HG03108 (cell line): ENCODE measurements around the gene BMP8B.
"Not testable (repeated sequence)": the region's sequence is repeated elsewhere in the genome, so short reads cannot be mapped to it uniquely, and the experiment has no call there.

ENCODE experiments used
- ATAC-seq: cut with Tn5 transposase; IDR thresholded peaks from one replicate; pipeline ENCODE4 v1.9.1; 2021; ENCODE audit warnings: moderate library complexity; ENCODE audit not compliant: unreplicated experiment

Gene BMP8B

DNA sequence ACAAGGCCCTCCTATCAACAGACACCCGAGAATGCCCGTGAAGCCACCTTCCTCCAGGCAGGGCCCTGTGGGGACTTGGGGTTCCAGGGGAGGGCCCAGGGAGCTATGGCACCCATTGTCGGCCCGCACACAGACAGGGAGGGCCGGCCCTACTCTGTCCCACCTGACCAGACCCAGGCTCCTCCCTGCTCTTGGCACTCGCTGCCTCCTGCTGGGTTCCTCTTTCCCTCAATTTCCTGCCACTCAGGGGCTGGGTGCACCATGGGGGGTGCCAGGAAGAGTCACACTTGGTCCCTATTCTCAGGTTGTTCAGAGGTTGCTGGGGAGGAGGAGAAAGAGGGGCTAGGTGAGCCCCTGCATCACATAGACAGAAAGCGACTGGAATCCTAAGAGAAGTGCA lies 9.5 kb downstream of the BMP8B start:
- ATAC-seq = no peak

DNA sequence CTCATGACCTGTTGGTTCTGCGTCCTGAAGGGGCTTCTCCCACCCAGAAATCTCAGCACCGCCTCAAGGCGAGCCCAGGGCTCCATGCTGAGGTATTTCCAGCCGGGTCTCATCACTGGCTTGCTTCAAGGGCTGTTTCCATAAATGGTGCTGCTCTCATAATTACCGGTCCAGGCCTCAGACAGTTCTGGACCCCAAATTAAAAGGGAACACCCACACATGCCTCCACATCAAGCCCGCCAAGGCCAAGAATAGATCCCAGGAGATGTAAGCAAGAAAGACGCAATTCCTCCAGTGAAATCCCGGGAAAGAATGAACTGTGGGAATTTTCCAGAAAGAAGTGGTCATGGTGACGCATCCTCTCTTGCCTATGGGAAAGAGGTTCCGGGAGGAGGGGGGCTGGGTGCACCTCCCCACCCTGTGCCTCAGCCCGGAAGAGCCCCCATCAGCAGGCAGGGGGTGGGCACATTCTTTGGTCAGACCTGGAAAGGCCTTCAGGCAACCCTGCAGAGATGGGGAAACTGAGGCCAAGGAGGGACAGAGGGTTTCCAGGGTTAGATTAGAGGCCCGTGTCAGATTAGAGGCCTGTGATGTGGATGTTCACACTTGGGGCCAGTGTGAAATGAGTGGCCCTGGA lies 10.1 kb downstream of the BMP8B start:
- not testable (repeated sequence) for ATAC-seq

DNA sequence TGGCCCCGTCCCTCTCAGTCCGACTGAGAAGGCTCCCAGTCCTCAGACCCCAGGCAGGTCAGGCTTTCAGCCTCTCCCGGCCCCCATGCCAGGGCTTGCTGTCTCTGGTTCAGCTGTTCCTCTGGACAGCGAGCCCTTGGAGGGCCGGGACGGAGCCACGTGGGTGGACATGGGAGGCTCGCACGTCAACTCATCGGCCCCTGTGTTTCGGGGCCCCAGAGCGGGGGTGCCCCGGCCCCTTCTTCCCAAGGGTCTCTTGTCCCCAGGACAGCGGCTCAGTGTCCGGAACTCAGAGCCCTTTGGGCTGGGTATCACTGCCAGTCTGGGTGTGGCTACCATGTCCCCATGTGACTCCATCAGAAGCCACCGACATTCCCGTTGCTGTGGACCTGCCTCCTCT lies 10.8 kb downstream of the BMP8B start:
- ATAC-seq = not testable (repeated sequence)

DNA sequence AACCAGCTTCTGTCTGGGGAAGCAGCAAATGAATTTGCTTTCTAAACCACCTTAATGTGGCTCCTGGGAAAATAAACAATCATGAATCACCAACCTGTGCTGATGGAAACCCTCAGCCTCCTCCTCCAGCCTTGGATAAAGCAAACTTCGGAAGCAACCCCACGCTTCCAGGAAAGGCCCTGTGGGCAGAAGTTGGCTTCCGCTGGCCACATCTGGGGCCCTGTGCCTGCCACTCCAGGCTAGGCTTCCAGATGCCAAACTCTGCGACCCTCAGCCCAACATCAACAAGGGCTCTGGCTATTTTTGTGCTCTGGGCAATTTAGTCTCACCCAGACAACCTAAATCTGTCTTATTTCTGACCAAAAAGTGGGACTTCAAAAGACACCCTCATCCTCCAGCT lies 11.4 kb downstream of the BMP8B start:
- no peak for ATAC-seq

DNA sequence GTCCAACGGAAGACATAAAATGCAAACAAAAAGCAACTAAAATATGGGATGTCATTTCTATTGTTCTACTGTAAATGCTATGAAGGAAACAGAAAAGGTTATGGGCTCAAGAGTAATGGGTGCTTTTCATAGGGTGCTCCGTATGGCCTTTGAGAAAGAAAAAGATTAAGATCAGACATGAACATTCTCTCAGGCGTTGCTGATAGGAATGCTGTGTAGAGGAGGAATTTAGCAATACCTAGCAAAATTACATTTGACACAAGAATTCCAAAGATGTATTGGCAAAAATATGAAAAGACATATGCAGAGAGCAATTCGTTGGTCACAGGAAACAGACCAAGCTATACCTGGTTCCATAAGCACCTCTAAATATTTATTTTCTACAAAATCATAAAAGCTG lies 11.8 kb downstream of the BMP8B start:
- no peak for ATAC-seq

DNA sequence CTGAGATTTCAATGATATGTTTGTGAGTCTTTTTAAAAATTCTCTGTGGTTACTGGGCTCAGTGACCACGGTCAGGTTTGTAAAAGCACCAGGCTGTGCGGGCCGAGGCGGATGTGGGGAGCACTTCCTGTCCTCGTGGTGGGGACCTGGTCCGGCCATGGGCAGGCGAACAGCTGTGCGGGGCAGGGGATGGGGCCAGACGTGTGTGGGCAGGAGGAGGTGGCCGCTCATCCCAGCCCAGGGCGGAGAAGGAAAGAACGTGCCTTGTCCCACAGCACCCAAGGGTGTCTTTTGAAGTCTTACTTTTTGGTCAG lies 12.3 kb downstream of the BMP8B start:
- ATAC-seq = peak; percentile 45

DNA sequence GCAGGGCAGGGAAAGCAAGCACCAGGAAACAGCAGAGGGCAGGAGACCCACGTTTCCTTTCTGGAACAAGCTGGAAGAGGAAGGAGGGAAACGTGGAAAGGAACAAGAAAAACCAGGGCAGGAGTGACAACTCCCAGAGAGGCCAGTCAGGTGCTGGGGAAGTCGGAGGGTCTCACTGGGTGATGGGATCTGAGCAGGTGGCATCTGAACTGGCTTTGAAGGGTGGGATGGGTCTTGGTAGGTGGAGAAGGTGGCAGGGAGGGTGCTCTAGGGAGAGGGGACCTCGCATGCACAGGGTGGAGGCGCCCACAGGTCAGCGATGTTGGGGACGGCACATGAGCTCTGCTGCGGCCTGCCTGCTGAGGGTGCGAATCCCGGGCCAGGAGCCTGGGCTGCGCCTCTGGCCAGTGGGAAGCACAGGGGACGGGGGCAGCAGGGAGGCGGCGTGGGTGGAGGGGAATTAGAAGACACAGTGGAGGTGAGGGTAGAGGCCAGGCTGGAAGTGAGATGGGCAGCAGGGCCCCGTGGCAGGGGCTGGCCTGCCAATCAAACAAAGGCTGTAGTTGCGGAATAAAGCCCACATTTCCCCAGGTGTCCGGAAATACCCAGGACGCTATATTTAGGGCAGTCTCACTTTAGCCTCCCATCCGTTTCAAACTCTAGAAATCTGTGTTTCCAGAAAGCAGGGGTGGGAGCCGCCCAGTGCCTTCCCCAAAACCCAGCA lies 12.8 kb downstream of the BMP8B start:
- peak; percentile 42 for ATAC-seq

DNA sequence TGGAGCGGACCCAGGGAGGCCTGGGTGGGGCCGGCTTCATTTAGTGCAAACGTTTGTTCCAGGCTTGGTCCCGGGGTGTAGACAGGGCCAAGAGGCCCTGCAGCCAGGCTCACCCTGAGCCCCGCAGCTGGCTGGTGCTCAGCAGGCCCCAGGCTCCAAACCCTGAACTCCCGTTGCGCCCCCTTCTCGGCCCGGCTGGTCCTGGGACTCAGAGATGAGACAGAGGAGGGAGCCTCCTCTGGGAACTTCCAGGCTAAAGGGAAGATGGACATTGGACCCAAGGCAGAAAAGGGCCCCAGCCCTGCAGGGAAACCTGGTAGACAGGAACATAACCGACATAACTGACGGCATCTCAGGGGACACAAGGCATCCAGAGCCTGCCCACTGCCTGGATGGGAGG lies 13.5 kb downstream of the BMP8B start:
- not testable (repeated sequence) for ATAC-seq

DNA sequence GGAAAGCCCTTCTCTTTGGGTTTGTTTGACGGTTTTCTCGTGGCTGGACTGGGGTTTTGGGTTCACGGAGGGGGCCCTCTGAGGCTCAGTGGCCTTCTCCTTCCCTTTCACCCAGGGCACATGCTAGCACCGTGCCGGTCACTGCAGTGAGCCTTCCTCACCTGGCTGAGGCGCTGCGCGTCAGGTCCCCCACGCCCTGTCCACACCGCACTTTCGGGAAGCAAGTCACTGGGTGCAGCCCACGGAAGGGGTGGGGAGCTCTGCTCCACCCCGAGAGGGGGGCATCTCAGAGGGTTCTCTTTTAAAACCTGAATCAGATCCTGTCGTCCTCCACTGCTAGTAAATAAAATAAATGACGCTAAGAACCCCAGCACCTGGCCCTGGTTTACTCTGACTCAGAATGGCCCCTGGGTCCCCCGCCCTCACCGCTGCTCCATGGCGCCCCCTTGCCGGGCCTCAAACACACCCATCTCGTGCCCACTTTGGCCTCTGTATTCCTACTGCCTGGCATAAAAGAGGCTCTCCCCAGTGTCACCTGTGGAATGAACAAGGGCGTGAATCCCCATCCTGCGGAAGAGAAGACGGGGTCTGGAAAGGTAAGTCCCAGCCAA lies 15.2 kb downstream of the BMP8B start:
- ATAC-seq = not testable (repeated sequence)

DNA sequence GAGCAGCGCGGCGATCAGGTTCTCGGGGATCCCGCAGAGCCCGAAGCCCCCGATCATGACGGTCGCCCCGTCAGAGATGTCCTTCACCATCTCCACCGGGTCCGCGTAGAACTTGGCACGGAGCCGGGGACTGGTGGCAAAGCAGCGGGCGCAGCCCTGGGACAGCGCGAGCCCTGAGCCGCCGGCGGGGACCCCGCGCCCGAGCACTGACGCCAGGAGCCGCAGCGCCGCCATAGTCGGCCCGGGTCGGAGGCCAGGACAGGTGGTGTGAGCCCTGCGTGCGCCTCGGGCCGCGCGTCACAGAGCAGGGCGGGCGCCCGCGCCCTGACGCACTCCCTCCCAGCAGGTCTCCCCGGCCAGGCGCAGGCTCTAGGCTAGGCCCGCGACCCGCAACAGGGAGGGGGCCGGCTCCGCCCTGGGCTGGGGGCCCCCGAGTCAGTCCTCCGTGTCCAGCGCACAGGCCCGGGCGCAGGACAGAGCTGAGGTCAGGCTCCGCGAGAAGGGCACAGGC lies 17.6 kb downstream of the BMP8B start, which contains the start of gene OXCT2:
Gene OXCT2, minus strand, starts transcription at position 327 of the 511 bp plus-strand sequence. Its CDS starts 93 bp downstream, at position 234.
- not testable (repeated sequence) for ATAC-seq

DNA sequence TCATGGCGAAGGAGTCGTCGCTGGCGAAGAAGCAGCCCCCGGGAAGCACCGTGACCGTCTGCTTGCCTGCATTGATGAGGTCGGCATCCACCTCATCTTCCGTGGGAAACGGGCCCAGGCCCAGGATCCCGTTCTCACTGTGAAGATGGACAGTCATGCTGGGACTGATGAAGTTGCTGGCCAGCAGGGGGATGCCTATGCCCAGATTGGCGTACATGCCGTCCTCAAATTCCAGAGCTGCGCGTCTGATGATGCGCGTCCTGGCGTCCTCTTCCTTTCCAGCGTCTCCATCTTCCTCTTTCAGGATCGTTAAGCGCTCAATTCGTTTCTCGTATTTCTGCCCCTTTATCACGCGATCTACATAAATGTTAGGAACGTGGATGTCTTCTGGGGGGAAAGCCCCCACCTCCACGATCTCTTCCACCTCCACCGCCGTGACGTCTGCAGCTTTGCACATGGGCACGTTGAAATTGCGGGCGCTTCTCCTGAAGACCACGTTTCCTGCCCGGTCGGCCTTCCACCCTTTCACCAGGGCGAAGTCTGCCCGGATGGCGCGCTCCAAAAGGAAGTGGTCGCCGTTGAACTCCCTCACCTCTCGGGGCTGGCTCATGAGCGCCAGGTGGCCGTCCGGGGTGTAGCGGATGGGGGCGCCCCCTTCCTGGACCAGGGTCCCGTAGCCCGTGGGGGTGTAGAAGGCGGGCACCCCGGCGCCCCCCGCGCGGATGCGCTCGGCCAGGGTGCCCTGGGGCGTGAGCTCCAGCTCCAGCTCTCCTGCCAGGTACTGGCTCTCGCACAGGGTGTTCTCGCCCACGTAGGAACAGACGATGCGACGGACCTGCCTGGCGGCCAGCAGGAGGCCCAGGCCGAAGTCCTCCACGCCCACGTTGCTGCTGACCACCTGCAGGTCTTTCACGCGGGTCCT lies 18.3 kb downstream of the BMP8B start:
- ATAC-seq = peak; percentile 61

DNA sequence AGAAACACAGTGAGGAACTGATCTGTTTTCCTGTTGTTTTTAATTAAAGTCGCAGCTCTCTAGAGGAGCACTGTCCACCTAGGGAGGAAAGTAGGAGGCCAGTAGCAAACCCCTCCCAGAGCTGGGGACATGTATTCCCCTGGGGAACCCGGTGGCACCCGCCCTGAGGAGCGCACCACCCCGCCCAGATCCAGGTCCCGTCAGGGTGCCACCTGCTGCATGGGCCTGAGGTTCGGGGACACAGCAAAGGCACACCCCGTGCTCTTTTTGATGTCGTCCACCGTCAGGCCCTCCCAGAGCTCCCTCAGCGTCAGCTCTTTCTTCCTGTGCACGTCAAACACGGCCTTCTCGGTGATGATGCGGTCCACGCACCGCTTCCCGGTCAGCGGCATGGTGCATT lies 19.2 kb downstream of the BMP8B start:
- ATAC-seq = not testable (repeated sequence)

DNA sequence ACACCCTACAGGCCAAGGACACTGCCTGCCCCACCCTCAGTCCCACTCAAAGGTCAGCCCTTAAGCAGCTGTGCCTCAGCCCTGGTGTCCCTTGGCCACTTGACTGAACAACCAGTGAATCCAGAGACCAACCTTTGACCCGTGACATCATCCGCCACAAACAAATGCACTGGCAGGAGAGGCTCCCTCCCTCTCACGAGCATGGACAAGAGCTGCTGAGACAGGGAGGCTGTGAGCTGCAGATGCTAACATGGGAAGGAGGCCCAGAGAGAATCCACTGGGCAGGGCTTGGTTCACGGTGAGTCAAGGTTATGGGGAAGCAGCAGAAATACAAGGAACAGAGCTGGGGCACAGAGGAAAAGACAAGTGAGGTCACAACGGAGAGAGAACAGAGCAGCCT lies 22.2 kb downstream of the BMP8B start:
- ATAC-seq = not testable (repeated sequence)

DNA sequence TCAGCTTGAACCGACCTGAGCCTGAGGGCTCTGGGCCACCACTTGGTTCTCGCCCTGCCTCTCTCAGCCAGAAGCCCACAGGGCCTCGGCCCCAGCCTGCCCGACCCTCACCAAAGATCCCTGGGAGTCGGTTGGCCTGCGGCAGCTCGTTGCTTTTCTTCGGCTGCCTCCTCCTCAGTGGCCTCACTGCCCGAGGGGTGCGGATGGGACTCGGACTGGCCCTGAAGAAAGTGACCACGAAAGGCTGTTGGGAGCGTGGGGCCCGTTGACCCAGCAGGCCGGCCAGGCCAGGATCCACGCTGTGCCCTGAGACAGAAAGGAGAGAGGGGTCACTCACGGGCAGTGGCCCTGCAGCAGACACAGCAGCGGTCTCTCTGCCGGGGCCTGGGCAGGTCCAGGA lies 24.2 kb downstream of the BMP8B start:
- ATAC-seq = not testable (repeated sequence)

DNA sequence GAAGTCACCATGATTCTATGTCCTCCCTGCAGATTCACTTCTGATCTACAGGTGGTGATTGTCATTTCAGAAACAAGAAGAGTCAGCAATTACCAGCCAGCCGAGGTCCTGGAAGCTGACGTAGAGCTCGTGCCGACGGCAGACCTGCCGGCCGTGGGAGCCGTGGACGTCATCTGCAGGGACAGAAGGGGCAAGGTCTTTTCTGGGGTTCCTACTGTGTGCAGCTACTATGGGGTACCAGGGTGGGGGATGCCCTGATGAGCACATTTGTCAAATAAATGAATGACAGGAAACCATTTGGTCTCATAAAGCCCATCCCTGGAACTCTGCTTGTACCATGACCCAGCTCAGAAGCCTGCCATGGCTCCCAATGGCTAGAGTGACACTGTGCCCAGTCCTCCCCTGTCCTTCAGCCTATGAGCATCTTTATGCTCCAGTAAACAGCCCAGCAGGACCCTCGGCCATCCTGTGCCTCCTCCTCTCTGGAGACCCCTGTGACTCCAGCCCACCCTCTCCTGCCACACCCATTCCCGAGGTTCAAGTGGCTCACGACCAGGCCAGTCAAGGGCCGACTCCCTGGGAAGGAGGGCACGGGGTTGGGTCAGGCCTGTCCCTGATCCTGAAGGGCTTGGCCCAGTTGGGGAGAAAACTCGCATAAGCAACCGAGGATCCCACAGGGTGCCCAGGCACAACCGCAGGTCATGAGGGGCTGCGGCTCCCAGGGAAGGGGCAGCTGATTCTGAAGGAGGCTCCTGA lies 24.9 kb downstream of the BMP8B start:
- ATAC-seq = not testable (repeated sequence)

DNA sequence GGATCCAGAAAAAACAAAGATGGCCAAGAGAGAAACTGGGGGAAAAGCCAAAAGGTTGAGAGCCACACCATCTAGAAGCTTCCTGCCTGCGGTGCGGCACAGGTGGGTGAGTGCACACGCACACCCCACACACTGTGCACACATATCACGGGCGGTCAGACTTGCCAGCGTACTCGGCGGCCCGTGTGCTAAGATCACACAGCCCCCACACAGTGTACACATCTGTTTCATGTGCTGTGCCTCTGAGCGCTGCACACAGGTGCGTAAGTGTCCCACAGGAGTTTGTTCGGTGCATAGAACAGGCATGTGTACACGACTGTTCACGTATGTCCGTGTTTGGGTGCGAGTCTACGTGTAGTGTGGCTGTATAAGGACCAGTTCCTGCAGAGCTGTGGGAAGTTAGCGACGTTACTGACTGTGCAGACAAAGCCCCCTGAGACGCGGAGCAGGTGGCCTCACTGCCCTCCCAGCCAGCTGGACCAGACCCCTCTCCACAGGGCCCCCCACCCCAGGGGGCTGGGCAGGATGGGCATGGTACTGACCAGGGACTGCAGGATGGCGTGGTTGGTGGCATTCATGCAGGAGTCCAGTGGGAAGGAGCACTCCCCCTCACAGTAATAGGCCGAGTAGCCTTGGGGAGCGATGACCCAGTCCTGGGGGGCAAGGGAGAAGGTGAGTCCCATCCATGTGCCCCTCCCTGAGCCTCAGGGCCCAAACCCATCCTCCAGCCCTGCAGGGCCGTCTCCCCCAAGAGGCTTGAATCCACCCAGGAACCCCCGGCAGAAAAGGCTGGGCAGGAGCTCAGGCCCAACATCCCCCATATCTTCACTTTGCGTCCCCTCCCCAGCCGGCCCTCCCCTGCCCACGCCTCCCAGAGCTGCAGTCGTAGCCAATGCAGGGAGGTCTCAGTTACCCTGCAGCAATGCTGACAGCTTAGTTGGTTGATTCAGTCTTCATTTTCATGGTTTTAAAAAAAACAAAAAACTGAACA lies 25.8 kb downstream of the BMP8B start:
- ATAC-seq = no peak

DNA sequence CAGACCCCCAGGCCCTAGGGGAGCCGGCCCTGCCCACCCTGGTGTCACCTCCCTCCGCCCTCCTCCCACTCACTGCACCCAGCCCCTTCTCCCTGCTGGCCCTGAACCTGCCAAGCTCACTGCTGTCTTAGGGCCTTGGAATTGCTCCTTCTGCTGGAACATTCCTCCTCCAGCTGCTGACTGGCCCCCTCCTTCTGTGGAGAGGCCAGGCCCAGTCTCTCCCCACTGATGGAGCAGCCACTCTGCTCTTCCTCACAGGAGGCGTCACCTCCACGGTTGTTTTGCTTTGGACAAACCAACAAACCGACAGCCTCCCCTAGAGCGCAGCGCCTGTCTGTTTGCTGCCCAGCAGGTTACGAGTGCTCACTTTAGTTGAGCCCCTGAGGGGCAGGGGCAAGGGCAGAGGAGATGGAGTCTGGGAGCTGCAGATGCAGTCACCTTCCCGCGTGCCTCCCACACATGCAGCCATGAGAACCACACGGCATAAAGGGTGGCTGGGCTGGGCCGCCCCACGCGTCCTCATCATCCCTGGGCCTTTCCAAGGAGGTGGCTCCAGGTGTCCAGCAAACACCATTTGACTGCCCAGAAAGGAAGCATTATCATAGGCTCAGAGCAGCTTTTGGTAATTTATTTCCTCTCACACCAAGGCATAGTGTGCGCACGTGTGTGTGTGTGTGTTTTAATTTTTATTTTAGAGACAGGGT lies 27.0 kb downstream of the BMP8B start:
- ATAC-seq = no peak

DNA sequence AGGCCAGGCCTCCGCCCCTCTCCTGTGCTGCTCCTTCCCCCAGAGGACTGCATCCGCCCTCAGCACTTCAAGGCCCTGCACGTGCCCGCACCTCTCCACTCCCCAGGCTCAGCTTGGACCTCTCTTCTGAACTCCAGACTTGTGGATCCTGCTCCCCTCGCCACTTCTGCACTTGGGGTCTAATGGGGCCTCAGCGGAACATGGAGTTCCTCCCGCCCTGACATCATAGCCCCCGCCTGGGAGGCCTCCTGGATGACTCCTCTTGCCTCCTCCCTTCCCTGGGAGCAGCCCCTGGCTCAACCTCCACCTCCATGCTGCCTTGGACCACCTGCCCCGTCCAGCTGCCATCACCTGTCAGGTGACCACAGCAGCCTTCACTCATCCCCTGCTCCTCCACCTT lies 27.6 kb downstream of the BMP8B start:
- ATAC-seq = no peak
